A549 (cell line): Measurements from ENCODE around the gene KCNG3. TPM values are rescaled to one million over a fixed set of nuclear protein-coding genes. Genes with fewer than 3 reads are reported as not detected.

ENCODE experiments used
- ATAC-seq, 2 experiments: fragments of 200-7000 bp in 1 of 2; fragments of >200 bp in 1 of 2; cut with Nextera tagmentation in 1 of 2; cut with Tn5 transposase in 1 of 2; 3 replicates each; pipeline versions ENCODE4 v1.8.0 to v1.9.1; 2018 to 2020; ENCODE audit warnings: mild to moderate bottlenecking in 1 of 2, moderate library complexity in 1 of 2
- CTCF ChIA-PET: fragments of 300-600 bp; sonication (Branson Sonifier 250); formaldehyde crosslinking; extraction: SDS; loops from one replicate; lab custom pipeline; 2021; ENCODE audit warnings: antibody characterized with exemption, inconsistent platforms; lab: Yijun Ruan, JAX
- POLR2A ChIA-PET: fragments of 350-600 bp; formaldehyde crosslinking; extraction: SDS; loops from one replicate; lab custom pipeline; 2021; ENCODE audit warnings: antibody characterized with exemption, inconsistent platforms; lab: Yijun Ruan, JAX
- DNase-seq, 2 experiments: peaks; one replicate each; pipeline versions ENCODE4 v3.0.0 to v3.0.0-alpha.2; 2011 to 2016; ENCODE audit warnings: low read depth in 1 of 2, low spot score in 1 of 2
- FAIRE-seq: peaks from 2 replicates; lab custom pipeline; 2011; peaks lifted over from hg19 to GRCh38; lab: Jason Lieb, UNC
- H3K27ac ChIP-seq, 2 experiments: fragments of >200 bp; sonication (Bioruptor Twin); formaldehyde crosslinking; 3 replicates each; pipeline ENCODE4 v1.5.1; 2016 to 2017
- H3K4me1 ChIP-seq: fragments of >200 bp; sonication (Bioruptor Twin); formaldehyde crosslinking; 3 replicates; pipeline ENCODE4 v1.6.1; 2016
- H3K4me2 ChIP-seq: fragments of >200 bp; sonication (Bioruptor Twin); formaldehyde crosslinking; 3 replicates; pipeline ENCODE4 v1.6.1; 2016
- H3K4me3 ChIP-seq: fragments of >200 bp; sonication (Bioruptor Twin); formaldehyde crosslinking; 3 replicates; pipeline ENCODE4 v1.5.1; 2016
- H3K9me3 ChIP-seq: fragments of >200 bp; sonication (Bioruptor Twin); formaldehyde crosslinking; 3 replicates; pipeline ENCODE4 v1.6.1; 2016
- BHLHE40 ChIP-seq: IDR thresholded peaks from 2 replicates; pipeline ENCODE4 v1.6.1; 2012; ENCODE audit warnings: low read depth, low read length, inconsistent platforms
- CBX8 ChIP-seq: fragments of 200-600 bp; sonication (generic); IDR thresholded peaks from 2 replicates; pipeline ENCODE4 v1.6.1; 2016
- CHD2 ChIP-seq: fragments of 150-350 bp; IDR thresholded peaks from 2 replicates; pipeline ENCODE4 v1.6.1; 2014; ENCODE audit warnings: low read length; ENCODE audit not compliant: partially characterized antibody
- CHD4 ChIP-seq: fragments of 200-600 bp; sonication (generic); IDR thresholded peaks from 2 replicates; pipeline ENCODE4 v1.6.1; 2016; ENCODE audit warnings: antibody characterized with exemption, mild to moderate bottlenecking, borderline replicate concordance
- FOSB ChIP-seq: fragments of 250-450 bp; sonication (Bioruptor Pico); IDR thresholded peaks from 2 replicates; pipeline ENCODE4 v1.5.0; 2020; ENCODE audit warnings: mild to moderate bottlenecking, moderate library complexity
- FOSL2 ChIP-seq, 2 experiments: fragments of 450-650 bp in 1 of 2; fragments of >200 bp in 1 of 2; sonication (Bioruptor Twin) in 1 of 2; formaldehyde crosslinking; IDR thresholded peaks; 2 replicates each; pipeline versions ENCODE4 v1.5.0 to v1.6.1; 2016 to 2020; ENCODE audit warnings: mild to moderate bottlenecking in 1 of 2, moderate library complexity in 1 of 2
- FOXS1 ChIP-seq: fragments of 250-450 bp; sonication (Bioruptor Pico); IDR thresholded peaks from 2 replicates; pipeline ENCODE4 v1.5.0; 2020; ENCODE audit warnings: mild to moderate bottlenecking, moderate library complexity
- HOXA7 ChIP-seq: fragments of 250-450 bp; sonication (Bioruptor Pico); IDR thresholded peaks from 2 replicates; pipeline ENCODE4 v1.5.0; 2020; ENCODE audit warnings: mild to moderate bottlenecking, moderate library complexity
- HOXB13 ChIP-seq: fragments of 250-450 bp; sonication (Bioruptor Pico); IDR thresholded peaks from 2 replicates; pipeline ENCODE4 v1.5.0; 2020; ENCODE audit warnings: low read depth, mild to moderate bottlenecking, moderate library complexity
- KDM5A ChIP-seq: fragments of 200-600 bp; sonication (generic); IDR thresholded peaks from 2 replicates; pipeline ENCODE4 v1.6.1; 2016; ENCODE audit warnings: antibody characterized with exemption, mild to moderate bottlenecking
- MAFK ChIP-seq: fragments of 450-650 bp; IDR thresholded peaks from 2 replicates; pipeline ENCODE4 v1.6.1; 2014; ENCODE audit not compliant: partially characterized antibody
- MAZ ChIP-seq: fragments of 150-350 bp; IDR thresholded peaks from 2 replicates; pipeline ENCODE4 v1.6.1; 2014; ENCODE audit warnings: antibody characterized with exemption, low read depth, low read length, borderline replicate concordance
- NPAS2 ChIP-seq: fragments of 250-450 bp; sonication (Bioruptor Pico); IDR thresholded peaks from 2 replicates; pipeline ENCODE4 v1.8.0; 2022; ENCODE audit warnings: mild to moderate bottlenecking, moderate library complexity, borderline replicate concordance
- NR3C1 ChIP-seq: fragments of >200 bp; sonication (Bioruptor Twin); formaldehyde crosslinking; IDR thresholded peaks from 3 replicates; pipeline ENCODE4 v1.6.1; 2017
- SMC3 ChIP-seq: fragments of >200 bp; sonication (Bioruptor Twin); formaldehyde crosslinking; IDR thresholded peaks from 3 replicates; pipeline ENCODE4 v1.6.1; 2018; ENCODE audit warnings: inconsistent platforms
- TFCP2L1 ChIP-seq: fragments of 250-450 bp; sonication (Bioruptor Pico); IDR thresholded peaks from 2 replicates; pipeline ENCODE4 v1.5.0; 2021; ENCODE audit warnings: mild to moderate bottlenecking
- TP53 ChIP-seq: fragments of 250-450 bp; sonication (Bioruptor Pico); IDR thresholded peaks from 2 replicates; pipeline ENCODE4 v1.5.0; 2021; ENCODE audit warnings: mild to moderate bottlenecking, moderate library complexity
- ZC3H11A ChIP-seq: fragments of 450-650 bp; IDR thresholded peaks from 2 replicates; pipeline ENCODE4 v1.6.1; 2014; ENCODE audit warnings: antibody characterized with exemption, mild to moderate bottlenecking
- ZSCAN20 ChIP-seq: fragments of 250-450 bp; sonication (Bioruptor Pico); IDR thresholded peaks from 2 replicates; pipeline ENCODE4 v1.8.0; 2022; ENCODE audit warnings: mild to moderate bottlenecking, moderate library complexity
- WGBS: methylation state at CpG from one replicate; pipeline ENCODE4 v1.1.6; 2017; ENCODE audit errors: missing lambda C conversion rate; 5-methylcytosine and 5-hydroxymethylcytosine counted together
- polyA plus RNA-seq, 4 experiments: library from polyadenylated mRNA; depleted of rRNA in 3 of 4; stranded (reverse); fragments of >200 nt; fragmentation: RNase III in 1 of 4; extraction: RNeasy Plus Mini Kit Qiagen cat#74134 plus additional on column Dnase treatment in 1 of 4; gene quantifications; 2 replicates in 3 of 4; 3 replicates in 1 of 4; pipeline ENCODE4 v1.2.3, GENCODE V29; 2011 to 2017
- TF ChIP-seq, protein P1 (sequence below): IDR thresholded peaks from 2 replicates; pipeline ENCODE4 v1.6.1; 2012; ENCODE audit warnings: low read depth, borderline replicate concordance
- TF ChIP-seq, protein P2 (sequence below): IDR thresholded peaks from 2 replicates; pipeline ENCODE4 v1.6.1; 2012
- TF ChIP-seq, protein P3 (sequence below): fragments of 200-600 bp; sonication (generic); IDR thresholded peaks from 2 replicates; pipeline ENCODE4 v1.6.1; 2016; ENCODE audit warnings: antibody characterized with exemption, mild to moderate bottlenecking, moderate library complexity
- TF ChIP-seq, protein P4 (sequence below): fragments of 250-450 bp; sonication (Bioruptor Pico); IDR thresholded peaks from 2 replicates; pipeline ENCODE4 v1.5.0; 2021; ENCODE audit warnings: mild to moderate bottlenecking, moderate library complexity, borderline replicate concordance
- TF ChIP-seq, protein P5 (sequence below): IDR thresholded peaks from 2 replicates; pipeline ENCODE4 v1.6.1; 2012

KCNG3 gene
- polyA plus RNA-seq, 2 of the 4 experiments (the other 2 are of a cell fraction) = 0.67 to 0.70 TPM

DNA sequence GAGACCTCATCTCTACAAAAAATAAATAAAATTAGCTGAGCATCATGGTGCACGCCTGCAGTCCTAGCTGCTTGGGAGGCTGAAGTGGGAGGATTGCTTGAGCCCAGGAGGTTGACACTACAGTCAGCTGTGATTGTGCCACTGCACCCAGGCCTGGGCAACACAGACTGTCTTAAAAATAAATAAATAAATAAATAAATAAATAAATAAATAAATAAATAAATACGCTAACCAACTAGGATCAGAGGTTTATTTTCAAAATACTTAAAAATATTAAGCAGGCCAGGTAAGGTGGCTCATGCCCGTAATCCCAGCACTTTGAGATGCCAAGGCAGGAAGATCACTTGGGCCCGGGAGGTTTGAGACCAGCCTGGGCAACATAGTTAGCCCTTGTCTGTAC, 63.6 kb downstream of the KCNG3 start:
- 95% methylated on average over 4 of the region's 4 CpGs for WGBS
- no peak for DNase-seq
- POLR2A ChIA-PET = no interaction called here
- H3K4me3 ChIP-seq = no peak overlapping the region
- H3K9me3 ChIP-seq = no peaks in the 10 kb centered on the region
- H3K27ac ChIP-seq = no peak overlapping the region
- FAIRE-seq = no peak
- no peaks in the 10 kb centered on the region for H3K4me1 ChIP-seq
- H3K4me2 ChIP-seq = no peak overlapping the region
- no peak for ATAC-seq
- CTCF ChIA-PET = interaction anchor here (0.6 to 1.2 kb wide), 2 partner anchors 19 to 27 kb away, joined by 3 to 5 read pairs; no protein-coding TSS in a partner anchor
- TF ChIP-seq ZC3H11A (peak; percentile 96), BHLHE40 (no peak)
- TF ChIP-seq, all 56 proteins: peak for 1

DNA sequence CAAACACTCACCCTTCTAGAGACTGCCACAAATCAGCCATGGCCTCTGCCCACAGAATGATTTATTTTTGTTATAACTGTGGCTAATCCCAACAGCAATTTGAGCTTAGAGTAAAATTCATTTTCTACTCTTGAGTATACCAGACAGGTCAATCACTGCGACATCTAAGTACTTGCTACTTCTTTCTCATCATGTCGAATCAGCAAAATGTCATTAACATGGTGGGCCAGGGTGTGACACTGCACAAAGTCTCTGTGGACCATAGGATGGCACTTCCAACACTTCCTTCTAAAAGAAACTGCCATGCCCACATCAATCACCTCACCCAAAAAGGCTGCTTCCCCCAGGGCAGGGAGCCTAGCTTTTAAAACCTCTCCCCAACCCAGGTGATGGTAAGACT, 64.4 kb downstream of the KCNG3 start:
- Histone ChIP-seq H3K4me3 (no peak overlapping the region), H3K4me1 (no peaks in the 10 kb centered on the region), H3K4me2 (no peak overlapping the region), H3K27ac (no peak overlapping the region), H3K9me3 (no peaks in the 10 kb centered on the region)
- ChIA-PET POLR2A (no interaction called here), CTCF (interaction anchor here (0.8 to 1.2 kb wide), 2 partner anchors 18 to 50 kb away, joined by 3 read pairs; no protein-coding TSS in a partner anchor)
- ATAC-seq (no peak), DNase-seq (no peak), FAIRE-seq (no peak)
- TF ChIP-seq MAZ = no peak
- no peak for TF ChIP-seq CHD2
- no peak for TF ChIP-seq KDM5A
- TF ChIP-seq MAFK = peak; percentile 80
- WGBS = 57% methylated on average over 2 of the region's 2 CpGs

DNA sequence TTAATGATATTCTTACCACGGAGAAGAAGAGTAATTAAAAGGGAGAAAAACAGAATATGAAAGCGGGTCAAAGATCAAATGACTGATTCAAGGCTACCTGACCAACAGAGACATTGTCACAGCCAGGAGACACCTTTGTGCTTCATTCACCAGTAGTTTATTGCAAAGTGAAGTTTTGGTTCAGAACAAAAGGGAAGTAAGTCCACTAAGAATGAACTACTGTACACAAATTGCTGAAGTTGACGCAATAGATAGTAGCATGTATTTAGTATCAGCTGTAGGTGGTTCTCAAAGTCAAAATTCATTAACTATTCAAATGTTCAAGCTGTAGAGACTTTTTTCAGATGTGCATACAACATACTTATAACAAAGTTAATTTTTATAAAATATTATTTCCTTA, 68.1 kb downstream of the KCNG3 start:
- POLR2A ChIA-PET = no interaction called here
- CTCF ChIA-PET = no interaction called here
- 71% methylated on average over 3 of the region's 3 CpGs for WGBS

More for the DNA sequence above, 68.1 kb downstream of the KCNG3 start:
- FAIRE-seq = no peak
- Histone ChIP-seq H3K9me3 (no peaks in the 10 kb centered on the region), H3K4me3 (no peak overlapping the region), H3K4me2 (no peak overlapping the region), H3K4me1 (peaks cover 12% of the 10 kb centered on the region), H3K27ac (no peak overlapping the region)
- TF ChIP-seq HOXA7 (CRISPR knock-in tag) = no peak
- no peak for TF ChIP-seq TFCP2L1
- no peak for TF ChIP-seq SMC3
- TF ChIP-seq NPAS2 = no peak
- no peak for TF ChIP-seq HOXB13 (CRISPR knock-in tag)
- TF ChIP-seq ZSCAN20 (CRISPR knock-in tag) = no peak
- TF ChIP-seq NR3C1 = no peak
- TF ChIP-seq CBX8 = no peak
- TF ChIP-seq, protein P1, sequence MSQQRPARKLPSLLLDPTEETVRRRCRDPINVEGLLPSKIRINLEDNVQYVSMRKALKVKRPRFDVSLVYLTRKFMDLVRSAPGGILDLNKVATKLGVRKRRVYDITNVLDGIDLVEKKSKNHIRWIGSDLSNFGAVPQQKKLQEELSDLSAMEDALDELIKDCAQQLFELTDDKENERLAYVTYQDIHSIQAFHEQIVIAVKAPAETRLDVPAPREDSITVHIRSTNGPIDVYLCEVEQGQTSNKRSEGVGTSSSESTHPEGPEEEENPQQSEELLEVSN = no peak
- TF ChIP-seq FOSB (CRISPR knock-in tag) = no peak
- TF ChIP-seq, protein P2, sequence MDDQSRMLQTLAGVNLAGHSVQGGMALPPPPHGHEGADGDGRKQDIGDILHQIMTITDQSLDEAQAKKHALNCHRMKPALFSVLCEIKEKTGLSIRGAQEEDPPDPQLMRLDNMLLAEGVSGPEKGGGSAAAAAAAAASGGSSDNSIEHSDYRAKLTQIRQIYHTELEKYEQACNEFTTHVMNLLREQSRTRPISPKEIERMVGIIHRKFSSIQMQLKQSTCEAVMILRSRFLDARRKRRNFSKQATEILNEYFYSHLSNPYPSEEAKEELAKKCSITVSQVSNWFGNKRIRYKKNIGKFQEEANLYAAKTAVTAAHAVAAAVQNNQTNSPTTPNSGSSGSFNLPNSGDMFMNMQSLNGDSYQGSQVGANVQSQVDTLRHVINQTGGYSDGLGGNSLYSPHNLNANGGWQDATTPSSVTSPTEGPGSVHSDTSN = no peak
- TF ChIP-seq FOXS1 (CRISPR knock-in tag) = no peak
- TF ChIP-seq, protein P3, sequence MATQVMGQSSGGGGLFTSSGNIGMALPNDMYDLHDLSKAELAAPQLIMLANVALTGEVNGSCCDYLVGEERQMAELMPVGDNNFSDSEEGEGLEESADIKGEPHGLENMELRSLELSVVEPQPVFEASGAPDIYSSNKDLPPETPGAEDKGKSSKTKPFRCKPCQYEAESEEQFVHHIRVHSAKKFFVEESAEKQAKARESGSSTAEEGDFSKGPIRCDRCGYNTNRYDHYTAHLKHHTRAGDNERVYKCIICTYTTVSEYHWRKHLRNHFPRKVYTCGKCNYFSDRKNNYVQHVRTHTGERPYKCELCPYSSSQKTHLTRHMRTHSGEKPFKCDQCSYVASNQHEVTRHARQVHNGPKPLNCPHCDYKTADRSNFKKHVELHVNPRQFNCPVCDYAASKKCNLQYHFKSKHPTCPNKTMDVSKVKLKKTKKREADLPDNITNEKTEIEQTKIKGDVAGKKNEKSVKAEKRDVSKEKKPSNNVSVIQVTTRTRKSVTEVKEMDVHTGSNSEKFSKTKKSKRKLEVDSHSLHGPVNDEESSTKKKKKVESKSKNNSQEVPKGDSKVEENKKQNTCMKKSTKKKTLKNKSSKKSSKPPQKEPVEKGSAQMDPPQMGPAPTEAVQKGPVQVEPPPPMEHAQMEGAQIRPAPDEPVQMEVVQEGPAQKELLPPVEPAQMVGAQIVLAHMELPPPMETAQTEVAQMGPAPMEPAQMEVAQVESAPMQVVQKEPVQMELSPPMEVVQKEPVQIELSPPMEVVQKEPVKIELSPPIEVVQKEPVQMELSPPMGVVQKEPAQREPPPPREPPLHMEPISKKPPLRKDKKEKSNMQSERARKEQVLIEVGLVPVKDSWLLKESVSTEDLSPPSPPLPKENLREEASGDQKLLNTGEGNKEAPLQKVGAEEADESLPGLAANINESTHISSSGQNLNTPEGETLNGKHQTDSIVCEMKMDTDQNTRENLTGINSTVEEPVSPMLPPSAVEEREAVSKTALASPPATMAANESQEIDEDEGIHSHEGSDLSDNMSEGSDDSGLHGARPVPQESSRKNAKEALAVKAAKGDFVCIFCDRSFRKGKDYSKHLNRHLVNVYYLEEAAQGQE = no peak
- TF ChIP-seq TP53 = no peak
- TF ChIP-seq, protein P4, sequence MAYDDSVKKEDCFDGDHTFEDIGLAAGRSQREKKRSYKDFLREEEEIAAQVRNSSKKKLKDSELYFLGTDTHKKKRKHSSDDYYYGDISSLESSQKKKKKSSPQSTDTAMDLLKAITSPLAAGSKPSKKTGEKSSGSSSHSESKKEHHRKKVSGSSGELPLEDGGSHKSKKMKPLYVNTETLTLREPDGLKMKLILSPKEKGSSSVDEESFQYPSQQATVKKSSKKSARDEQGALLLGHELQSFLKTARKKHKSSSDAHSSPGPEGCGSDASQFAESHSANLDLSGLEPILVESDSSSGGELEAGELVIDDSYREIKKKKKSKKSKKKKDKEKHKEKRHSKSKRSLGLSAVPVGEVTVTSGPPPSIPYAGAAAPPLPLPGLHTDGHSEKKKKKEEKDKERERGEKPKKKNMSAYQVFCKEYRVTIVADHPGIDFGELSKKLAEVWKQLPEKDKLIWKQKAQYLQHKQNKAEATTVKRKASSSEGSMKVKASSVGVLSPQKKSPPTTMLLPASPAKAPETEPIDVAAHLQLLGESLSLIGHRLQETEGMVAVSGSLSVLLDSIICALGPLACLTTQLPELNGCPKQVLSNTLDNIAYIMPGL (CRISPR knock-in tag) = no peak
- TF ChIP-seq CHD4 = no peak
- no peak for TF ChIP-seq CHD2
- TF ChIP-seq, protein P5, sequence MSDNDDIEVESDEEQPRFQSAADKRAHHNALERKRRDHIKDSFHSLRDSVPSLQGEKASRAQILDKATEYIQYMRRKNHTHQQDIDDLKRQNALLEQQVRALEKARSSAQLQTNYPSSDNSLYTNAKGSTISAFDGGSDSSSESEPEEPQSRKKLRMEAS = no peak
- no peak for TF ChIP-seq FOSL2 (IDR thresholded peaks at IDR 0.05)
- TF ChIP-seq FOSL2 (CRISPR knock-in tag; IDR thresholded peaks at IDR 0.05) = no peak
- DNase-seq = no peak
- no peak for ATAC-seq
